Neural cell (in vitro differentiated cells): ENCODE measurements around the gene ERP27. TPM values are rescaled to one million over a fixed set of nuclear protein-coding genes. Genes with fewer than 3 reads are reported as not detected.

ENCODE experiments used
- H2AFZ ChIP-seq: fragments of 200-600, 300-800 bp; sonication (generic), shearing (Covaris generic); 2 replicates; pipeline ENCODE4 v1.6.0; 2014; ENCODE audit warnings: low read depth, mild to moderate bottlenecking, antibody characterized with exemption, low read length, moderate library complexity
- H3F3A ChIP-seq: fragments of 200-600 bp; shearing (Covaris generic); 2 replicates; pipeline ENCODE4 v1.6.1; 2016; ENCODE audit warnings: mild to moderate bottlenecking, moderate library complexity, mixed read lengths, antibody characterized with exemption, low read length; ENCODE audit not compliant: insufficient read depth, poor library complexity, severe bottlenecking
- H3K27ac ChIP-seq: fragments of 200-600, 300-800 bp; sonication (generic), shearing (Covaris generic); 2 replicates; pipeline ENCODE4 v1.5.1; 2014; ENCODE audit warnings: mild to moderate bottlenecking, low read length, moderate library complexity
- H3K27me3 ChIP-seq: fragments of 300-800, 200-600 bp; sonication (generic), shearing (Covaris generic); 2 replicates; pipeline ENCODE4 v1.6.0; 2014; ENCODE audit warnings: mild to moderate bottlenecking, low read depth, low read length, moderate library complexity; ENCODE audit not compliant: insufficient read depth
- H3K36me3 ChIP-seq: fragments of 300-800, 200-600 bp; sonication (generic), shearing (Covaris generic); 2 replicates; pipeline ENCODE4 v1.5.1; 2014; ENCODE audit warnings: mild to moderate bottlenecking, antibody characterized with exemption, low read length, moderate library complexity; ENCODE audit not compliant: insufficient read depth
- H3K4me2 ChIP-seq: fragments of 300-800, 200-600 bp; sonication (generic), shearing (Covaris generic); 2 replicates; pipeline ENCODE4 v1.6.0; 2014; ENCODE audit warnings: mild to moderate bottlenecking, low read length
- H3K4me3 ChIP-seq: fragments of 300-800, 200-600 bp; sonication (generic), shearing (Covaris generic); 2 replicates; pipeline ENCODE4 v1.5.1; 2014; ENCODE audit warnings: mild to moderate bottlenecking, low read length, moderate library complexity
- H3K79me2 ChIP-seq: fragments of 200-600 bp; shearing (Covaris generic); replicated peaks from 2 replicates; pipeline ENCODE4 v1.6.0; 2014; ENCODE audit warnings: mild to moderate bottlenecking, low read length, moderate library complexity; ENCODE audit not compliant: insufficient read depth
- H3K9ac ChIP-seq: fragments of 300-800, 200-600 bp; sonication (generic), shearing (Covaris generic); 2 replicates; pipeline ENCODE4 v1.6.1; 2016; ENCODE audit warnings: mild to moderate bottlenecking, low read length, mixed read lengths
- H3K9me2 ChIP-seq: fragments of 200-600 bp; shearing (Covaris generic); 2 replicates; pipeline ENCODE4 v1.6.1; 2016; ENCODE audit warnings: mild to moderate bottlenecking, low read length, mixed read lengths; ENCODE audit not compliant: insufficient read depth
- H3K9me3 ChIP-seq: fragments of 200-600, 300-800 bp; sonication (generic), shearing (Covaris generic); 2 replicates; pipeline ENCODE4 v1.6.1; 2016; ENCODE audit warnings: mild to moderate bottlenecking, mixed run types, low read length, moderate library complexity, mixed read lengths
- H4K20me1 ChIP-seq: fragments of 200-600 bp; shearing (Covaris generic); 2 replicates; pipeline ENCODE4 v1.6.1; 2016; ENCODE audit warnings: mild to moderate bottlenecking, mixed run types; ENCODE audit not compliant: insufficient read depth
- CTCF ChIP-seq: fragments of 450-650 bp; IDR thresholded peaks from 2 replicates; pipeline ENCODE4 v1.5.1; 2014; ENCODE audit warnings: antibody characterized with exemption, mild to moderate bottlenecking, moderate library complexity; ENCODE audit not compliant: poor library complexity, severe bottlenecking
- EP300 ChIP-seq: fragments of 450-650 bp; conservative IDR thresholded peaks from 2 replicates; pipeline ENCODE4 v1.6.1; 2014; ENCODE audit warnings: antibody characterized with exemption, mild to moderate bottlenecking, moderate library complexity; ENCODE audit not compliant: poor library complexity, severe bottlenecking
- EZH2 ChIP-seq: fragments of 200-600, 300-800 bp; shearing (Covaris generic), sonication (generic); IDR thresholded peaks from 2 replicates; pipeline ENCODE4 v1.6.1; 2014; ENCODE audit warnings: antibody characterized with exemption, low read length, borderline replicate concordance, mild to moderate bottlenecking; ENCODE audit not compliant: insufficient read depth, poor library complexity, severe bottlenecking
- MXI1 ChIP-seq: fragments of 450-650 bp; conservative IDR thresholded peaks from 2 replicates; pipeline ENCODE4 v1.6.1; 2014; ENCODE audit warnings: antibody characterized with exemption, mild to moderate bottlenecking; ENCODE audit not compliant: poor library complexity, severe bottlenecking
- POLR2AphosphoS5 ChIP-seq: IDR thresholded peaks from 2 replicates; pipeline ENCODE4 v1.6.1; 2012
- RAD21 ChIP-seq: fragments of 450-650 bp; conservative IDR thresholded peaks from 2 replicates; pipeline ENCODE4 v1.6.1; 2014; ENCODE audit warnings: antibody characterized with exemption, mild to moderate bottlenecking, moderate library complexity
- REST ChIP-seq: IDR thresholded peaks from 2 replicates; pipeline ENCODE4 v1.6.1; 2012; ENCODE audit warnings: borderline replicate concordance
- SMC3 ChIP-seq: fragments of 450-650 bp; conservative IDR thresholded peaks from 2 replicates; pipeline ENCODE4 v1.6.1; 2014; ENCODE audit warnings: antibody characterized with exemption, mild to moderate bottlenecking, moderate library complexity; ENCODE audit not compliant: poor library complexity
- TAF1 ChIP-seq: IDR thresholded peaks from 2 replicates; pipeline ENCODE4 v1.6.1; 2012; ENCODE audit warnings: low read depth
- polyA plus RNA-seq: library from polyadenylated mRNA; depleted of rRNA; stranded (reverse); fragments of >200 nt; gene quantifications from 2 replicates; pipeline ENCODE4 v1.2.3, GENCODE V29; 2014

The ERP27 gene
- polyA plus RNA-seq, 1 donor from 2014 or later, result not detected

- Histone ChIP-seq H3K4me2 (no peak overlapping the region), H3K4me3 (no peak overlapping the region), H3K36me3 (no peaks in the 10 kb centered on the region), H3K79me2 (no peaks in the 10 kb centered on the region), H3K27me3 (no peaks in the 10 kb centered on the region), H3K9ac (no peak overlapping the region), H3K9me3 (no peaks in the 10 kb centered on the region), H4K20me1 (no peaks in the 10 kb centered on the region), H3F3A (no peaks in the 10 kb centered on the region), H2AFZ (no peak overlapping the region), H3K9me2 (no peaks in the 10 kb centered on the region), H3K27ac (no peak overlapping the region)
- TF ChIP-seq CTCF, result no peak
- no peak for TF ChIP-seq MXI1
- TF ChIP-seq TAF1, result no peak
- no peak for TF ChIP-seq RAD21
- no peak for TF ChIP-seq SMC3
- no peak for TF ChIP-seq EZH2
- no peak for TF ChIP-seq EP300
- TF ChIP-seq REST, result no peak
- no peak for TF ChIP-seq POLR2AphosphoS5
Observed at GRCh38 chr12:14893506-14894250, 44.7 kb downstream of the ERP27 start.

- no peaks in the 10 kb centered on the region for H3K79me2 ChIP-seq
- H3K9me2 ChIP-seq, result no peaks in the 10 kb centered on the region
- no peaks in the 10 kb centered on the region for H3F3A ChIP-seq
- H3K27me3 ChIP-seq, result no peaks in the 10 kb centered on the region
- no peak overlapping the region for H3K27ac ChIP-seq
- H3K4me3 ChIP-seq, result no peak overlapping the region
- H4K20me1 ChIP-seq, result no peaks in the 10 kb centered on the region
- TF ChIP-seq RAD21 (no peak), MXI1 (no peak), EP300 (no peak), TAF1 (no peak), SMC3 (no peak), REST (no peak), POLR2AphosphoS5 (no peak)
- no peak overlapping the region for H2AFZ ChIP-seq
- H3K9me3 ChIP-seq, result no peaks in the 10 kb centered on the region
- no peaks in the 10 kb centered on the region for H3K36me3 ChIP-seq
- H3K9ac ChIP-seq, result no peak overlapping the region
- H3K4me2 ChIP-seq, result no peak overlapping the region
Observed at GRCh38 chr12:14892726-14893505, 45.4 kb downstream of the ERP27 start.
